Measurements from ENCODE around the gene ZNF385B.

GRCh38 chr2:179612591-179613298, 248.7 kb downstream of the ZNF385B start:
- TF ChIP-seq CTCF (IDR thresholded peaks at IDR 0.05) (no peak), POLR2AphosphoS5 (IDR thresholded peaks at IDR 0.05) (no peak), POLR2A (IDR thresholded peaks at IDR 0.05; ENCODE audit: low read depth) (no peak)

All from esophagus muscularis mucosa (tissue), 3 donors.